Epithelial cell of esophagus (primary cell): ENCODE results near the gene RANBP9.

Experiments used
- DNase-seq: peaks from one replicate; pipeline ENCODE4 v3.0.0; 2010; ENCODE audit warnings: low read depth
- H3K4me3 ChIP-seq: 2 replicates; pipeline ENCODE4 v1.5.1; 2011; ENCODE audit warnings: mild to moderate bottlenecking, low read length, control low read depth
- CTCF ChIP-seq: IDR thresholded peaks from 2 replicates; pipeline ENCODE4 v1.5.1; 2011; ENCODE audit warnings: low read depth, mild to moderate bottlenecking, low read length, control low read depth, inconsistent platforms; ENCODE audit not compliant: insufficient read depth; ENCODE audit errors: missing control alignments

Gene RANBP9

GRCh38 chr6:13586603-13587542 lies 124.8 kb downstream of the RANBP9 start:
- H3K4me3 ChIP-seq = no peak overlapping the region
- no peak for TF ChIP-seq CTCF
- no peak for DNase-seq

- no peak overlapping the region for H3K4me3 ChIP-seq
- no peak for DNase-seq
- TF ChIP-seq CTCF = no peak
Measured at GRCh38 chr6:13581700-13582229, 129.9 kb downstream of the RANBP9 start.

GRCh38 chr6:13579911-13580310 lies 131.7 kb downstream of the RANBP9 start:
- no peak for DNase-seq
- no peak overlapping the region for H3K4me3 ChIP-seq
- TF ChIP-seq CTCF = no peak

- no peak for DNase-seq
- TF ChIP-seq CTCF = no peak
Measured at GRCh38 chr6:13577926-13578325, 133.7 kb downstream of the RANBP9 start.

GRCh38 chr6:13576017-13576416 lies 135.6 kb downstream of the RANBP9 start:
- DNase-seq = no peak
- no peak overlapping the region for H3K4me3 ChIP-seq
- no peak for TF ChIP-seq CTCF

More at GRCh38 chr6:13577926-13578325, 133.7 kb downstream of the RANBP9 start:
- H3K4me3 ChIP-seq = no peak overlapping the region

- no peak for DNase-seq
- peak overlapping the region; percentile 71 for H3K4me3 ChIP-seq
- peak; percentile 76 for TF ChIP-seq CTCF
Measured at GRCh38 chr6:13575377-13575775, 136.3 kb downstream of the RANBP9 start.
